DMS53 treated with DMSO at 0.1 percent for 48 hours (cell line): ENCODE measurements around the gene KLHDC4.
A peak's percentile ranks its signal among the peaks of the same experiment; 100 is the strongest.
"Not testable (repeated sequence)": the region's sequence is repeated elsewhere in the genome, so short reads cannot be mapped to it uniquely, and the experiment has no call there.

Source experiments
- DNase-seq: peaks from one replicate; lab custom pipeline; 2025; ENCODE audit not compliant: unreplicated experiment; lab: John Stamatoyannopoulos, UW

KLHDC4 gene

GRCh38 chr16:87721622-87722585 is 43.9 kb downstream of the KLHDC4 start:
- no peak for DNase-seq

GRCh38 chr16:87720446-87720845 is 45.3 kb downstream of the KLHDC4 start:
- DNase-seq = no peak

- not testable (repeated sequence) for DNase-seq
Measured at GRCh38 chr16:87718831-87719230, 47.0 kb downstream of the KLHDC4 start.

- DNase-seq = no peak
Measured at GRCh38 chr16:87715658-87716057, 50.1 kb downstream of the KLHDC4 start.

DNA sequence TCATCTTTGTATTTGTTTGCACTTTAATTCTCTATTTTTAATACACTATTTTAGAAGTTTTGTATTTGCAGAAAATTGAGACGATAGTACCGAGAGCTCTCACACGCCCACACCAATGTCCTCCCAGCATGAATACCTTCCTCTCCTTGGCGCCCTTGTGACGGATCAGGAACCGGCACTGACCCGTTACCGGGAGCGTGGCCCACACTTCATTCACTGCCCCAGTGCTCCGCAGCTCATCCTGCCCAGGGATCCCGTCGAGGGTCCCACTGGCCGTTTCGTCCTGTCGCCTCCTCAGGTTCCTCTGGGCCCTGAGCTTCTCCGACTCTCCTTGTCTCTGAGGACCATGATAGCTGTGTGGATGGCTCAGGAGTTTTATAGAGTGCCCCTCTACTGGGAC is 50.6 kb downstream of the KLHDC4 start:
- DNase-seq = no peak

GRCh38 chr16:87713451-87714229 is 52.1 kb downstream of the KLHDC4 start:
- no peak for DNase-seq

GRCh38 chr16:87712184-87712762 is 53.5 kb downstream of the KLHDC4 start:
- no peak for DNase-seq

- DNase-seq = no peak
Measured at GRCh38 chr16:87710887-87711286, 54.9 kb downstream of the KLHDC4 start.

DNA sequence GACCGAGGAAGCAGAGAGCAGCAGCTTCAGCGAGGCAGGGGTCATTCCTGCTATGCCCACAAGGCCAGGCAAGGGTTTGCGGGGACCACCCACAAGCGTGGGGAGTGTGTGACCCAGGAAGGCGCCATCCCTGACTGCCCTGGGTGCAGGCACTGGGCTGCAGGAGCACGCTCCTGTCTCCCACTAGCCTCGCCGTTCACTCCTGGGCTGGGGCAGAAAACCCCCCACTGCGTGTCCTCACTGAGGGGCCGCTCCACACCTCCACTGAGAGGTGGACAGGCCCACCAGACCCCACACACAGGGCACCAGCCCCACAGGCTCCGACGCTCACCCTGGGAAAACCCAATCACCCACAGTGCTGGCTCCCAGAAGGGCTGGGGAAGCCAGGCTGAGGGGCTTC is 56.1 kb downstream of the KLHDC4 start:
- DNase-seq = no peak

DNA sequence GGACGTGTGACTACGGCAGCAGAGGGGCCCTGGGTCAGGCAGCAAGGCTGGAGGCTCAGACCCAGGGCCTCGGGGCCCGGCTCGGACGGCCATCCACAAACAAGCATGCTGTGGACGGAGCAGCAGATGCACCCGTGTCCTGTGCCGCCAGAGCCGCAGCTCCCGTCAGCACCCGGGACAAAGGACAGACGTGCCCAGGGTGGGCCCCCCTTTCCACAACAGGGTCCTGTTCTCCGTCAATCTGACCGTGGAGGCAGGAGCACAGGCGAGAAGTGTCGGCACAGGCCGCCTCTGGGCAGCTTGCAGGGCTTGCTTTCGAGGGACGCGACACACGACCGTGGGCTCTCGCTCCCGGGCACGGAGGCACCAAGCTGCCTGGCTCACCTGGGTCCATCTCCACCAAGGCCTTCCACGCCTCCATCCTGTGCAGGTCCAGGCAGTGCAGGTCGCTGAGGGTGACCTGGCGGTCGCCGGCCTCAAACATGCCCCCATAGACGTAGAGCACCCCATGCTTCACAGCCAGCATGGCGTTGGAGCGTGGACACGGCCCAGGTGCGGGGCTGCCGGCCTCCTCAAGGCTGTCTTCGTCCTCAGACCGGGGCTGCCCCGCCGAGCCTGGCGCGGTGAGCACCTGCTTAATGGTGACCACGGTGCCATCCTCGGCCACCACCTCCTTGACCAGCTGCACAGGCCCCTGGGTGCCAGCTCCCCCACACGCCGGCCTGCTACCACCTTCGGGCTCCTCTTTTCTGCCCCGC is 56.7 kb downstream of the KLHDC4 start:
- no peak for DNase-seq

DNA sequence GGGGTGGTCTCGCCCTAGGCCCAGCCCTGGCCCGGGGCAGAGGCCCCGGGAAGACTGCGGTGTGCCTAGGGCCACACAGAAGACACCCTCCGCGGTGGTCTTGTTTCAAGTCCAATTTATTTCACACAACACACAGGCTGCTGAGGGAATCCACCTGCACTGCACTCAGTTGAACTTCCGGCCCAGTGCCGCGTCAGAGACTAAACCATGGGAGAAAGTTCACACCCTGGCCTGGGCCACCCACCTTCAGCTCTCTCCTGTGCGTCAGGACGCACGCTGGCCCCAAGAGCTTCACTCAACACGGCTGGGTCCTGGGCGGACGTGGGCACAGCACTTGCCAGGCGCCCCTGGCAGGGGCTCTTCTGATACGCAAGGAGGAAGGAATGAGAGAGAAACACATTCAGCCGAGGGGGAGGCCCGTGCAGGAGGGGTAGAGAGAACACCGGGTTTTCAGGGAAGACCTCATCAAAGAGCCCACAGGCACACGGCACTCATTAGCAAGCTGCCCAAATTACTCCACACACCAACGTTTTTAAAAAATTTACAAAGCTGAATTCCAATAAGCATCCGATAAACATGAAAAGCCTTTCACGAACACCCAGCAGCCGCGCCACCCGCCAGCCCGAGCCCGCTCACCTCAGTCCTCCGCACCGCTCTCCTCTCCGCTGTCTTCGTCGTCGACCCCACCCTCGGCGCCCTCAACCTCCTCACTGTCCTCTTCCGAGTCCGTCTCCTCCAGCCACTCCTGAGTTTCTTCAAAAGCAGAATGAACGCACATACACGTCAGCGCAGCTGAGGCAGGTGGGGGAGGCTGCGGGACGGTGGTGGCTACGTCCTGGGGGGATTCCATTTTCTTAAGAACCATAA is 57.8 kb downstream of the KLHDC4 start:
- DNase-seq = no peak

GRCh38 chr16:87707097-87707496 is 58.7 kb downstream of the KLHDC4 start:
- no peak for DNase-seq

- DNase-seq = peak; percentile 87
Measured at GRCh38 chr16:87706278-87707000, 59.3 kb downstream of the KLHDC4 start.

DNA sequence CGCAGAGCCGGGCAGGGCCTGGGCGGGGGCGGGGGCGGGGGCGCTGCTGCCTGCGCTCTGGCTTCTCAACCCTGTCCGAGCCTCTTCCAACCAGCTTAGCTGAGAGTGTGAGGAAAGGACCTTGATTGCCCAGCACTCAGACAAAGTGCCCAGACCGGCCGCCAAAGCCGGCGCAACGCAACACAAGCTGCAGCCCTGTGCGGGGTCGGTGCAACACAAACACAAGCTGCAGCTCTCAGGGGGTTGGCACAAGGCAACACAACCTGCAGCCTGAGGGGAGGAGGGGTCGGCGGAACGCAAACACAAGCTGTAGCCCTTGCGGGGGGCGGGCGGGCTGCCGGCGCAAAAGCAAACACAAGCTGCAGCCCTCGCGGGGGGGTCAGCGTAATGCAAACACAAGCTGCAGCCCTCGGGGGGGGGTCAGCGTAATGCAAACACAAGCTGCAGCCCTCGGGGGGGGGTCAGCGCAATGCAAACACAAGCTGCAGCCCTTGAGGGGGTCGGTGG is 60.0 kb downstream of the KLHDC4 start:
- peak; percentile 41 for DNase-seq

GRCh38 chr16:87704754-87705353 is 60.9 kb downstream of the KLHDC4 start:
- no peak for DNase-seq

GRCh38 chr16:87703835-87704375 is 61.9 kb downstream of the KLHDC4 start:
- DNase-seq = no peak

- DNase-seq = no peak
Measured at GRCh38 chr16:87703071-87703470, 62.7 kb downstream of the KLHDC4 start.

GRCh38 chr16:87702325-87702811 is 63.4 kb downstream of the KLHDC4 start:
- no peak for DNase-seq
